HepG2 (cell line): ENCODE data around the gene TBC1D20. TPM values are rescaled to one million over a fixed set of nuclear protein-coding genes. Genes with fewer than 3 reads are reported as not detected.

Source experiments
- ELF3 ChIP-seq: IDR thresholded peaks from 2 replicates; pipeline ENCODE4 v1.6.1; 2016; ENCODE audit warnings: missing genetic modification reagents, missing compliant biosample characterization
- ELF4 ChIP-seq: sonication (generic); formaldehyde crosslinking; IDR thresholded peaks from 2 replicates; pipeline ENCODE4 v1.5.0; 2020; ENCODE audit warnings: missing genetic modification reagents, mild to moderate bottlenecking, moderate library complexity, borderline replicate concordance
- ETV6 ChIP-seq: sonication (generic); formaldehyde crosslinking; conservative IDR thresholded peaks from 2 replicates; pipeline ENCODE4 v1.4.0; 2020; ENCODE audit warnings: missing genetic modification reagents
- FIP1L1 ChIP-seq: fragments of 200-400 bp; formaldehyde crosslinking; IDR thresholded peaks from 2 replicates; pipeline ENCODE4 v1.6.1; 2018; ENCODE audit warnings: low read depth, mild to moderate bottlenecking, low read length, moderate library complexity, borderline replicate concordance; ENCODE audit not compliant: insufficient read depth
- FOXA3 ChIP-seq: IDR thresholded peaks from 2 replicates; pipeline ENCODE4 v1.6.1; 2016; ENCODE audit warnings: missing genetic modification reagents, missing compliant biosample characterization
- HMG20B ChIP-seq: conservative IDR thresholded peaks from 2 replicates; pipeline ENCODE4 v1.6.1; 2016; ENCODE audit warnings: missing genetic modification reagents, missing compliant biosample characterization
- HOMEZ ChIP-seq: IDR thresholded peaks from 2 replicates; pipeline ENCODE4 v1.6.1; 2016; ENCODE audit warnings: low read depth
- JUNB ChIP-seq: sonication (generic); formaldehyde crosslinking; IDR thresholded peaks from 2 replicates; pipeline ENCODE4 v1.8.0; 2022; ENCODE audit warnings: missing genetic modification reagents, mild to moderate bottlenecking, borderline replicate concordance
- MBNL3 ChIP-seq: fragments of 250-450 bp; sonication (Bioruptor Pico); conservative IDR thresholded peaks from 2 replicates; pipeline ENCODE4 v1.8.0; 2022; ENCODE audit warnings: mild to moderate bottlenecking, inconsistent platforms
- MIER2 ChIP-seq: IDR thresholded peaks from 2 replicates; pipeline ENCODE4 v1.6.1; 2016; ENCODE audit warnings: missing biosample characterization, missing genetic modification reagents
- MTA1 ChIP-seq: sonication (generic); formaldehyde crosslinking; IDR thresholded peaks from 2 replicates; pipeline ENCODE4 v1.4.0; 2020; ENCODE audit warnings: missing genetic modification reagents, mild to moderate bottlenecking, borderline replicate concordance
- NR2F6 ChIP-seq, 2 experiments: IDR thresholded peaks; 2 replicates each; pipeline ENCODE4 v1.6.1; 2016; ENCODE audit warnings: antibody characterized with exemption in 1 of 2, mild to moderate bottlenecking in 1 of 2
- TARDBP ChIP-seq: sonication (generic); formaldehyde crosslinking; IDR thresholded peaks from 2 replicates; pipeline ENCODE4 v1.8.0; 2022; ENCODE audit warnings: mild to moderate bottlenecking, missing genetic modification reagents
- XRCC5 ChIP-seq: fragments of 200-400 bp; formaldehyde crosslinking; optimal IDR thresholded peaks from 2 replicates; pipeline ENCODE3; 2017; ENCODE audit warnings: mild to moderate bottlenecking, low read length
- ZFP36L2 ChIP-seq: sonication (generic); formaldehyde crosslinking; IDR thresholded peaks from 2 replicates; pipeline ENCODE4 v1.4.0; 2020; ENCODE audit warnings: missing genetic modification reagents
- ZFP41 ChIP-seq: sonication (generic); formaldehyde crosslinking; IDR thresholded peaks from 2 replicates; pipeline ENCODE4 v1.4.0; 2020; ENCODE audit warnings: mild to moderate bottlenecking, missing genetic modification reagents, borderline replicate concordance
- ZHX2 ChIP-seq, 2 experiments: sonication (generic) in 1 of 2; formaldehyde crosslinking in 1 of 2; IDR thresholded peaks; 2 replicates each; pipeline versions ENCODE4 v1.6.1 to v1.9.0; 2014 to 2022; ENCODE audit warnings: antibody characterized with exemption in 1 of 2, borderline replicate concordance in 1 of 2, inconsistent platforms in 1 of 2, low read depth in 1 of 2, missing genetic modification reagents in 1 of 2
- ZNF101 ChIP-seq: sonication (generic); formaldehyde crosslinking; IDR thresholded peaks from 2 replicates; pipeline ENCODE4 v1.4.0; 2020; ENCODE audit warnings: mild to moderate bottlenecking, low read depth, missing genetic modification reagents, borderline replicate concordance
- ZNF232 ChIP-seq: sonication (generic); formaldehyde crosslinking; IDR thresholded peaks from 2 replicates; pipeline ENCODE4 v1.4.0; 2020; ENCODE audit warnings: missing genetic modification reagents, borderline replicate concordance
- polyA plus RNA-seq, 8 experiments: library from polyadenylated mRNA; depleted of rRNA in 3 of 8; stranded (reverse) in 7 of 8; unstranded in 1 of 8; fragments of >200 nt; fragmentation: Illumina TruSeq in 4 of 8; extraction: Trizol in 4 of 8; gene quantifications; 2 replicates each; pipeline versions ENCODE4 v1.2.1 to v1.2.3, GENCODE V29; 2011 to 2016; ENCODE audit warnings: low read depth in 4 of 8, missing spikeins in 1 of 8, mixed read lengths in 1 of 8; ENCODE audit not compliant: insufficient read depth in 1 of 8
- total RNA-seq, 5 experiments: library from RNA; depleted of rRNA; stranded (reverse); fragments of >200 nt; fragmentation: Illumina TruSeq; extraction: Trizol; gene quantifications; 2 replicates each; pipeline ENCODE4 v1.2.3, GENCODE V29; 2016; ENCODE audit warnings: low read depth in 1 of 5
- TF ChIP-seq, protein P1 (sequence below): sonication (generic); formaldehyde crosslinking; IDR thresholded peaks from 2 replicates; pipeline ENCODE4 v1.4.0; 2020; ENCODE audit warnings: missing genetic modification reagents
- TF ChIP-seq, protein P2 (sequence below): sonication (generic); formaldehyde crosslinking; IDR thresholded peaks from 2 replicates; pipeline ENCODE4 v1.4.0; 2020; ENCODE audit warnings: missing genetic modification reagents

TBC1D20 gene
- total and polyA plus RNA-seq, 2 of the 13 experiments (the other 11 are each of a cell fraction or from before 2014, with no cell fraction given) = 36.6 to 47.1 TPM

DNA sequence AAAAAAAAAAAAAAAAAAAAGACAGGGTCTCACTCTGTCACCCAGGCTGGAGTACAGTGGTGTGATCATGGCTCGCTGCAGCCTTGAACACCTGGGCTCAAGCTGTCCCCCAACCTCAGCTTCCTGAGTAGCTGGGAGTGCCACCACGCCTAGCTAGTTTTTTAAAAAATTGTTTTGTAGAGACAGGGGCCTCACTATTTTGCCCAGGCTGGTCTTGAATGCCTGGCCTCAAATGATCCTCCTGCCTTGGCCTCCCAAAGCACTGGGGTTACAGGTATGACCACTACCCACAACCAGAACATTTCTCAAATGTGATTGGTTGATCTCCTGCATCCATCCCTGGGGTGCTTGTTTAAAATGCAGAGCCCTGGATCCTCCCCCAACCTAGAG is 59.8 kb downstream of the TBC1D20 start (continued):
- TF ChIP-seq FIP1L1 (no peak), FOXA3 (no peak), HOMEZ (CRISPR knock-in tag) (no peak), ETV6 (CRISPR knock-in tag) (no peak), ZFP36L2 (no peak), ZHX2 (IDR thresholded peaks at IDR 0.05; ENCODE audit: low read depth) (no peak), ZHX2 (CRISPR knock-in tag; IDR thresholded peaks at IDR 0.05; ENCODE audit: borderline replicate concordance) (no peak), ZNF232 (CRISPR knock-in tag) (0 out of 2 replicates have a peak, but pooled peaks have one; percentile 31), TARDBP (no peak), ELF3 (CRISPR knock-in tag) (no peak), NR2F6 (IDR thresholded peaks at IDR 0.05) (no peak), NR2F6 (CRISPR knock-in tag; IDR thresholded peaks at IDR 0.05) (no peak), ZNF101 (CRISPR knock-in tag) (no peak), ELF4 (CRISPR knock-in tag) (0 out of 2 replicates have a peak, but pooled peaks have one; percentile 18), MBNL3 (CRISPR knock-in tag) (no peak), JUNB (CRISPR knock-in tag) (no peak), MTA1 (CRISPR knock-in tag) (no peak), ZFP41 (CRISPR knock-in tag) (no peak), HMG20B (CRISPR knock-in tag) (no peak; the same call in 1 of the 2 replicates), XRCC5 (no peak), MIER2 (no peak)
- TF ChIP-seq, protein P1, sequence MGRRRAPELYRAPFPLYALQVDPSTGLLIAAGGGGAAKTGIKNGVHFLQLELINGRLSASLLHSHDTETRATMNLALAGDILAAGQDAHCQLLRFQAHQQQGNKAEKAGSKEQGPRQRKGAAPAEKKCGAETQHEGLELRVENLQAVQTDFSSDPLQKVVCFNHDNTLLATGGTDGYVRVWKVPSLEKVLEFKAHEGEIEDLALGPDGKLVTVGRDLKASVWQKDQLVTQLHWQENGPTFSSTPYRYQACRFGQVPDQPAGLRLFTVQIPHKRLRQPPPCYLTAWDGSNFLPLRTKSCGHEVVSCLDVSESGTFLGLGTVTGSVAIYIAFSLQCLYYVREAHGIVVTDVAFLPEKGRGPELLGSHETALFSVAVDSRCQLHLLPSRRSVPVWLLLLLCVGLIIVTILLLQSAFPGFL (CRISPR knock-in tag) = no peak
- TF ChIP-seq, protein P2, sequence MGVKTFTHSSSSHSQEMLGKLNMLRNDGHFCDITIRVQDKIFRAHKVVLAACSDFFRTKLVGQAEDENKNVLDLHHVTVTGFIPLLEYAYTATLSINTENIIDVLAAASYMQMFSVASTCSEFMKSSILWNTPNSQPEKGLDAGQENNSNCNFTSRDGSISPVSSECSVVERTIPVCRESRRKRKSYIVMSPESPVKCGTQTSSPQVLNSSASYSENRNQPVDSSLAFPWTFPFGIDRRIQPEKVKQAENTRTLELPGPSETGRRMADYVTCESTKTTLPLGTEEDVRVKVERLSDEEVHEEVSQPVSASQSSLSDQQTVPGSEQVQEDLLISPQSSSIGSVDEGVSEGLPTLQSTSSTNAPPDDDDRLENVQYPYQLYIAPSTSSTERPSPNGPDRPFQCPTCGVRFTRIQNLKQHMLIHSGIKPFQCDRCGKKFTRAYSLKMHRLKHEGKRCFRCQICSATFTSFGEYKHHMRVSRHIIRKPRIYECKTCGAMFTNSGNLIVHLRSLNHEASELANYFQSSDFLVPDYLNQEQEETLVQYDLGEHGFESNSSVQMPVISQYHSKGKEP (CRISPR knock-in tag) = no peak
